Smooth muscle cell (in vitro differentiated cells): ENCODE measurements around the gene NT5C. TPM values are rescaled to one million over a fixed set of nuclear protein-coding genes. Genes with fewer than 3 reads are reported as not detected.

Experiments used
- DNase-seq: peaks from one replicate; lab custom pipeline; 2025; ENCODE audit not compliant: unreplicated experiment; lab: John Stamatoyannopoulos, UW
- H2AFZ ChIP-seq: fragments of 200-600 bp; sonication (generic); 2 replicates; pipeline ENCODE4 v1.6.0; 2016; ENCODE audit warnings: antibody characterized with exemption, low read depth, mild to moderate bottlenecking
- H3F3A ChIP-seq: fragments of 200-600 bp; sonication (generic); 2 replicates; pipeline ENCODE4 v1.6.0; 2017; ENCODE audit warnings: antibody characterized with exemption, low read depth
- H3K27ac ChIP-seq: fragments of 200-600 bp; sonication (generic); 2 replicates; pipeline ENCODE4 v1.5.1; 2016; ENCODE audit warnings: low read depth, mild to moderate bottlenecking
- H3K27me3 ChIP-seq: fragments of 200-600 bp; sonication (generic); 2 replicates; pipeline ENCODE4 v1.6.1; 2016; ENCODE audit warnings: low read depth, mild to moderate bottlenecking
- H3K36me3 ChIP-seq: fragments of 200-600 bp; sonication (generic); 2 replicates; pipeline ENCODE4 v1.5.1; 2016; ENCODE audit warnings: low read depth
- H3K4me1 ChIP-seq: fragments of 200-600 bp; sonication (generic); 2 replicates; pipeline ENCODE4 v1.5.1; 2016; ENCODE audit warnings: low read depth
- H3K4me2 ChIP-seq: fragments of 200-600 bp; sonication (generic); 2 replicates; pipeline ENCODE4 v1.6.0; 2016; ENCODE audit warnings: mild to moderate bottlenecking
- H3K4me3 ChIP-seq: fragments of 200-600 bp; sonication (generic); 2 replicates; pipeline ENCODE4 v1.5.1; 2016; ENCODE audit warnings: mild to moderate bottlenecking
- H3K79me2 ChIP-seq: fragments of 200-600 bp; sonication (generic); 2 replicates; pipeline ENCODE4 v1.6.0; 2016; ENCODE audit warnings: low read depth, mild to moderate bottlenecking
- H3K9ac ChIP-seq: fragments of 200-600 bp; sonication (generic); 2 replicates; pipeline ENCODE4 v1.6.0; 2016; ENCODE audit warnings: low read depth
- H3K9me3 ChIP-seq: fragments of 200-600 bp; sonication (generic); replicated peaks from 2 replicates; pipeline ENCODE4 v1.5.1; 2016; ENCODE audit warnings: low read depth
- H4K20me1 ChIP-seq: fragments of 200-600 bp; sonication (generic); 2 replicates; pipeline ENCODE4 v1.6.0; 2016; ENCODE audit warnings: low read depth
- WGBS: methylation state at CpG from one replicate; pipeline ENCODE4 v1.1.7; 2016; ENCODE audit warnings: low lambda C conversion rate; 5-methylcytosine and 5-hydroxymethylcytosine counted together
- polyA plus RNA-seq: library from polyadenylated mRNA; unstranded; fragments of >200 nt; fragmentation: Nextera tagmentation; extraction: Ambion mirVana; gene quantifications from 2 replicates; pipeline ENCODE4 v1.2.1, GENCODE V29; 2016
- total RNA-seq: library from RNA; depleted of rRNA; stranded (reverse); fragments of >200 nt; gene quantifications from 2 replicates; pipeline ENCODE4 v1.2.3, GENCODE V29; 2014
- TF ChIP-seq, protein P1 (sequence below): fragments of 200-600 bp; sonication (generic); IDR thresholded peaks from 2 replicates; pipeline ENCODE4 v1.5.1; 2017; ENCODE audit warnings: borderline replicate concordance, mild to moderate bottlenecking, antibody characterized with exemption; ENCODE audit not compliant: insufficient read depth, poor library complexity, severe bottlenecking

The NT5C gene
- total and polyA plus RNA-seq, 2 experiments from 2014 or later = 39.9 to 46.8 TPM

GRCh38 chr17:75086496-75087181 lies 44.9 kb downstream of the NT5C start:
- no peak for DNase-seq
- no peak overlapping the region for H3K4me3 ChIP-seq

GRCh38 chr17:75084039-75084660 lies 47.4 kb downstream of the NT5C start:
- no peak overlapping the region for H3K9ac ChIP-seq
- no peaks in the 10 kb centered on the region for H4K20me1 ChIP-seq
- H3K4me1 ChIP-seq = peaks cover 14% of the 10 kb centered on the region
- H3K27me3 ChIP-seq = no peaks in the 10 kb centered on the region
- WGBS = 72% methylated on average over 14 of the region's 14 CpGs
- H3K36me3 ChIP-seq = no peaks in the 10 kb centered on the region
- H2AFZ ChIP-seq = no peak overlapping the region
- H3K4me3 ChIP-seq = no peak overlapping the region
- no peaks in the 10 kb centered on the region for H3K9me3 ChIP-seq
- peaks cover 7% of the 10 kb centered on the region for H3K79me2 ChIP-seq
- peaks cover 12% of the 10 kb centered on the region for H3F3A ChIP-seq
- TF ChIP-seq, protein P1, sequence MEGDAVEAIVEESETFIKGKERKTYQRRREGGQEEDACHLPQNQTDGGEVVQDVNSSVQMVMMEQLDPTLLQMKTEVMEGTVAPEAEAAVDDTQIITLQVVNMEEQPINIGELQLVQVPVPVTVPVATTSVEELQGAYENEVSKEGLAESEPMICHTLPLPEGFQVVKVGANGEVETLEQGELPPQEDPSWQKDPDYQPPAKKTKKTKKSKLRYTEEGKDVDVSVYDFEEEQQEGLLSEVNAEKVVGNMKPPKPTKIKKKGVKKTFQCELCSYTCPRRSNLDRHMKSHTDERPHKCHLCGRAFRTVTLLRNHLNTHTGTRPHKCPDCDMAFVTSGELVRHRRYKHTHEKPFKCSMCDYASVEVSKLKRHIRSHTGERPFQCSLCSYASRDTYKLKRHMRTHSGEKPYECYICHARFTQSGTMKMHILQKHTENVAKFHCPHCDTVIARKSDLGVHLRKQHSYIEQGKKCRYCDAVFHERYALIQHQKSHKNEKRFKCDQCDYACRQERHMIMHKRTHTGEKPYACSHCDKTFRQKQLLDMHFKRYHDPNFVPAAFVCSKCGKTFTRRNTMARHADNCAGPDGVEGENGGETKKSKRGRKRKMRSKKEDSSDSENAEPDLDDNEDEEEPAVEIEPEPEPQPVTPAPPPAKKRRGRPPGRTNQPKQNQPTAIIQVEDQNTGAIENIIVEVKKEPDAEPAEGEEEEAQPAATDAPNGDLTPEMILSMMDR = no peak
- H3K27ac ChIP-seq = no peak overlapping the region
- no peak for DNase-seq
- H3K4me2 ChIP-seq = no peak overlapping the region

More at GRCh38 chr17:75086496-75087181, 44.9 kb downstream of the NT5C start:
- Histone ChIP-seq H3K9ac (no peak overlapping the region), H3K4me2 (no peak overlapping the region), H3F3A (peaks cover 10% of the 10 kb centered on the region), H3K27me3 (no peaks in the 10 kb centered on the region), H4K20me1 (no peaks in the 10 kb centered on the region), H3K36me3 (no peaks in the 10 kb centered on the region), H3K4me1 (peaks cover 23% of the 10 kb centered on the region), H3K27ac (no peak overlapping the region), H3K79me2 (peaks cover 25% of the 10 kb centered on the region), H3K9me3 (no peaks in the 10 kb centered on the region), H2AFZ (no peak overlapping the region)
- 85% methylated on average over 15 of the region's 15 CpGs for WGBS
- TF ChIP-seq, protein P1 = no peak

DNA sequence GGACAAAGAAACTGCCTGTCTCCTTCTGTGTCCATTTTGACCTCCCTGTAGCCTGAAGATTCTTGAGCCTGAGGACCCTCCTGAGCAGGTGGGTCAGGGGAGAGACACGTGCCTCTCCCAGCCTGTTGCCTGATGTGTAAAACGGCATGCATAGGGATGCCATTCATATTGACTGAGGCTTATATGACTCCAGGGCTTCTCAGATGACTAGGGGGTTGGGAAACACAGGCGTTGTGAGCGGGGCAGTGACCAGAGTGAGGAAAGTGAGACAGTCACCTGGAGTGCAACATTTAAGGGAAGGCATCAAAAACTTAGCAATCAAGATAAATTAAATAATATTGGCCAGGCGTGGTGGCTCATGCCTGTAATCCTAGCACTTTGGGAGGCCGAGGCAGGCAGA lies 48.9 kb downstream of the NT5C start:
- no peaks in the 10 kb centered on the region for H3K27me3 ChIP-seq
- peaks cover 15% of the 10 kb centered on the region for H3F3A ChIP-seq
- H3K79me2 ChIP-seq = no peaks in the 10 kb centered on the region
- H3K27ac ChIP-seq = no peak overlapping the region
- no peaks in the 10 kb centered on the region for H3K36me3 ChIP-seq
- no peak overlapping the region for H3K4me2 ChIP-seq
- WGBS = 69% methylated on average over 6 of the region's 6 CpGs
- H4K20me1 ChIP-seq = no peaks in the 10 kb centered on the region
- TF ChIP-seq, protein P1 = no peak
- H3K9ac ChIP-seq = no peak overlapping the region
- no peak overlapping the region for H2AFZ ChIP-seq
- H3K4me3 ChIP-seq = no peak overlapping the region
- peaks cover 14% of the 10 kb centered on the region for H3K4me1 ChIP-seq
- no peak for DNase-seq
- no peaks in the 10 kb centered on the region for H3K9me3 ChIP-seq
